ENCODE measurements around the gene NARS2.

NARS2 gene

DNA sequence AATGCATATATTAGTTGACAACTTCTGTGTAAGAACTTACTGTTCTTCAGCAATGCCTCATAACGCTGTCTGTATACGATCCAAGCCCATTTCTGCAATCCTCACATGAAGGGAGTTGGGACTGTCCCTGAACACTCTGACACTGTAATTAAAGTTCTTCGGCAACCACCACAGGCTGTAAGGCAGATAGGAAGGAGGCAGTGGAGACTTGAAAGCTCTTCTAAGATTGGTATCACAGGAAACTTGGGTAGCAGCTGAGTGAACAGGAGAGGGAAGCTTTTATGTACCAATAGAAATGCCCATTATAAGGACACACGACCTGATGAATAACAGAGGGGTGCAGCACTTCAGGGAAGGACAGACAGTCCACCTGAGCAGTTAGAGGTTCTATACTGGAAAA, 145.0 kb downstream of the NARS2 start:
- no peak overlapping the region for H3K9ac ChIP-seq (ENCODE audit: low read depth in 1 of 2, low read length in 2 of 2)
- no peak overlapping the region for H3K27ac ChIP-seq (ENCODE audit: low read depth in 2 of 2, low read length in 2 of 2)
- H3K9me3 ChIP-seq (ENCODE audit: control insufficient read depth in 2 of 2, low read length in 2 of 2), result no peaks in the 10 kb centered on the region
- H3K27me3 ChIP-seq (ENCODE audit: control insufficient read depth in 2 of 2, insufficient read depth in 2 of 2, low read length in 2 of 2), result no peaks in the 10 kb centered on the region
- no peak overlapping the region for H3K4me3 ChIP-seq (ENCODE audit: low read length in 2 of 2)
- no peaks in the 10 kb centered on the region for H3K36me3 ChIP-seq (ENCODE audit: control insufficient read depth in 2 of 2, insufficient read depth in 2 of 2, low read length in 2 of 2)
- H3K4me1 ChIP-seq (ENCODE audit: control insufficient read depth in 2 of 2, insufficient read depth in 2 of 2, low read length in 2 of 2), result peaks cover 10% of the 10 kb centered on the region in 2 donors

GRCh38 chr11:78429209-78429608, 145.5 kb downstream of the NARS2 start:
- Histone ChIP-seq H3K4me3 (ENCODE audit: low read length in 2 of 2) (no peak overlapping the region), H3K4me1 (ENCODE audit: control insufficient read depth in 2 of 2, insufficient read depth in 2 of 2, low read length in 2 of 2) (peaks cover 10% of the 10 kb centered on the region in 2 donors), H3K27ac (ENCODE audit: low read depth in 2 of 2, low read length in 2 of 2) (no peak overlapping the region), H3K9me3 (ENCODE audit: control insufficient read depth in 2 of 2, low read length in 2 of 2) (no peaks in the 10 kb centered on the region), H3K27me3 (ENCODE audit: control insufficient read depth in 2 of 2, insufficient read depth in 2 of 2, low read length in 2 of 2) (no peaks in the 10 kb centered on the region), H3K36me3 (ENCODE audit: control insufficient read depth in 2 of 2, insufficient read depth in 2 of 2, low read length in 2 of 2) (no peaks in the 10 kb centered on the region), H3K9ac (ENCODE audit: low read depth in 1 of 2, low read length in 2 of 2) (no peak overlapping the region)

- Histone ChIP-seq H3K4me1 (ENCODE audit: control insufficient read depth in 2 of 2, insufficient read depth in 2 of 2, low read length in 2 of 2) (peaks cover 10% of the 10 kb centered on the region in 2 donors), H3K36me3 (ENCODE audit: control insufficient read depth in 2 of 2, insufficient read depth in 2 of 2, low read length in 2 of 2) (no peaks in the 10 kb centered on the region), H3K27me3 (ENCODE audit: control insufficient read depth in 2 of 2, insufficient read depth in 2 of 2, low read length in 2 of 2) (no peaks in the 10 kb centered on the region), H3K9ac (ENCODE audit: low read depth in 1 of 2, low read length in 2 of 2) (no peak overlapping the region), H3K27ac (ENCODE audit: low read depth in 2 of 2, low read length in 2 of 2) (no peak overlapping the region), H3K9me3 (ENCODE audit: control insufficient read depth in 2 of 2, low read length in 2 of 2) (no peaks in the 10 kb centered on the region), H3K4me3 (ENCODE audit: low read length in 2 of 2) (no peak overlapping the region)
Observed at GRCh38 chr11:78428773-78429172, 145.9 kb downstream of the NARS2 start.

- H3K36me3 ChIP-seq (ENCODE audit: control insufficient read depth in 2 of 2, insufficient read depth in 2 of 2, low read length in 2 of 2), result no peaks in the 10 kb centered on the region
- no peak overlapping the region for H3K9ac ChIP-seq (ENCODE audit: low read depth in 1 of 2, low read length in 2 of 2)
- H3K4me3 ChIP-seq (ENCODE audit: low read length in 2 of 2), result no peak overlapping the region
- H3K27ac ChIP-seq (ENCODE audit: low read depth in 2 of 2, low read length in 2 of 2), result no peak overlapping the region
- H3K9me3 ChIP-seq (ENCODE audit: control insufficient read depth in 2 of 2, low read length in 2 of 2), result no peaks in the 10 kb centered on the region
- peaks cover 10% of the 10 kb centered on the region in 2 donors for H3K4me1 ChIP-seq (ENCODE audit: control insufficient read depth in 2 of 2, insufficient read depth in 2 of 2, low read length in 2 of 2)
- no peaks in the 10 kb centered on the region for H3K27me3 ChIP-seq (ENCODE audit: control insufficient read depth in 2 of 2, insufficient read depth in 2 of 2, low read length in 2 of 2)
Observed at GRCh38 chr11:78428266-78428636, 146.4 kb downstream of the NARS2 start.

GRCh38 chr11:78427615-78428265, 146.9 kb downstream of the NARS2 start:
- Histone ChIP-seq H3K27ac (ENCODE audit: low read depth in 2 of 2, low read length in 2 of 2) (no peak overlapping the region), H3K9ac (ENCODE audit: low read depth in 1 of 2, low read length in 2 of 2) (no peak overlapping the region), H3K4me1 (ENCODE audit: control insufficient read depth in 2 of 2, insufficient read depth in 2 of 2, low read length in 2 of 2) (peaks cover 10% of the 10 kb centered on the region in 2 donors), H3K36me3 (ENCODE audit: control insufficient read depth in 2 of 2, insufficient read depth in 2 of 2, low read length in 2 of 2) (no peaks in the 10 kb centered on the region), H3K9me3 (ENCODE audit: control insufficient read depth in 2 of 2, low read length in 2 of 2) (no peaks in the 10 kb centered on the region), H3K27me3 (ENCODE audit: control insufficient read depth in 2 of 2, insufficient read depth in 2 of 2, low read length in 2 of 2) (no peaks in the 10 kb centered on the region), H3K4me3 (ENCODE audit: low read length in 2 of 2) (peak overlapping the region in 1 of 2 donors; percentile 8)

DNA sequence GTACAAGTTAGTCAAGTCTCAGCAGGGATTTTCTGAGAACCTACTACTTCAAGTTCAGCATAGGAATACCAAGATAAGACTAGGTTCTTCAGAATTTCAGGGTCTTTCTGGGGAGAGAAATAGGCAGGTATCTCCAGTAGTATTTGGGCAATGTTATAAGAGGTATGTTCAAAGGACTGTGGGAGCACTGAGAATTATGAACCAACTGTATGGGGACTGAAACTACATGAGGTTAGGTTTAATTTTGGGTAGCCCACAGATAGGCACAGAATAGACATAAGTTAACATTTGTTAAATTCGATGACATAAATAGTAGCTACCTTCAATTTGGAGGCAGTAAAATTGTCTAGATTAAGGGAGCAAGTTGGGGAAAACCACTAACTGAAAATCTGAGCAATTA, 147.8 kb downstream of the NARS2 start:
- Histone ChIP-seq H3K4me3 (ENCODE audit: low read length in 2 of 2) (no peak overlapping the region), H3K4me1 (ENCODE audit: control insufficient read depth in 2 of 2, insufficient read depth in 2 of 2, low read length in 2 of 2) (peaks cover 10% of the 10 kb centered on the region in 2 donors), H3K27ac (ENCODE audit: low read depth in 2 of 2, low read length in 2 of 2) (no peak overlapping the region), H3K27me3 (ENCODE audit: control insufficient read depth in 2 of 2, insufficient read depth in 2 of 2, low read length in 2 of 2) (no peaks in the 10 kb centered on the region), H3K9me3 (ENCODE audit: control insufficient read depth in 2 of 2, low read length in 2 of 2) (no peaks in the 10 kb centered on the region), H3K36me3 (ENCODE audit: control insufficient read depth in 2 of 2, insufficient read depth in 2 of 2, low read length in 2 of 2) (no peaks in the 10 kb centered on the region), H3K9ac (ENCODE audit: low read depth in 1 of 2, low read length in 2 of 2) (no peak overlapping the region)

DNA sequence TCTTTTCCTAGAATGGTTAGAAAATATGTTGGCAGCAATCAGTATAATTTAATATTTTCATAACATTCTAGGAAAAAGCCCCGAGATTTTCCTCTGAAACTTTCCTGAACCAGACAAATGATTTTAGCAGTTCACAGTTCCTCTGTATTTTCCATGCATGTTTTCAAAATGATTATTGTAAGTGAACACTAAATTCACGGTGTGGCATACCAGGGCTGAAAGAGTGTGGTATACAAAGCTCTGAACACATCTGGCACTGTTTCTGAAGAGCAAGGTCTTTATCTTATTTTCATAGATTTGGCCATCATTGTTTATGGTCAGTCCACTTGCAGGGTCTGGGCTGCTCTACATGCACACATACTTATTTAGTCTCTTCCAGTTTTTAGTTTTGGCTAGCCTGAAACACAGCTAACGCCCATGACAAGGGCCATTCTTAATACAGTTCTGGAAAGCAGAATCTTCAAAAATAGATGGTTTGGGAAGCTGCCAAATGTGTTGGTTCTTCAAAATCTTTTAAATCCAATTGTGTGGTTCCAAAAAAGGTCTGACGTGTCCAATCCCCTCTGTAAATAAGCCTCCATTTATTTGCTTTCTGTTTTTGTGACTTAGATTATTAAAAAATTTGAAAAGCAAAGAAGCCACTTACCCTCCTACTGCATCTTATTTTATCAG, 149.1 kb downstream of the NARS2 start:
- H3K36me3 ChIP-seq (ENCODE audit: control insufficient read depth in 2 of 2, insufficient read depth in 2 of 2, low read length in 2 of 2), result no peaks in the 10 kb centered on the region
- H3K4me1 ChIP-seq (ENCODE audit: control insufficient read depth in 2 of 2, insufficient read depth in 2 of 2, low read length in 2 of 2), result peaks cover 11 to 13% of the 10 kb centered on the region in 2 donors
- no peak overlapping the region for H3K9ac ChIP-seq (ENCODE audit: low read depth in 1 of 2, low read length in 2 of 2)
- no peaks in the 10 kb centered on the region for H3K9me3 ChIP-seq (ENCODE audit: control insufficient read depth in 2 of 2, low read length in 2 of 2)
- no peaks in the 10 kb centered on the region for H3K27me3 ChIP-seq (ENCODE audit: control insufficient read depth in 2 of 2, insufficient read depth in 2 of 2, low read length in 2 of 2)
- H3K27ac ChIP-seq (ENCODE audit: low read depth in 2 of 2, low read length in 2 of 2), result peak overlapping the region in 1 of 2 donors; percentile 41
- no peak overlapping the region for H3K4me3 ChIP-seq (ENCODE audit: low read length in 2 of 2)

GRCh38 chr11:78424334-78425270, 150.1 kb downstream of the NARS2 start:
- Histone ChIP-seq H3K4me3 (ENCODE audit: low read length in 2 of 2) (no peak overlapping the region), H3K9ac (ENCODE audit: low read depth in 1 of 2, low read length in 2 of 2) (no peak overlapping the region), H3K27me3 (ENCODE audit: control insufficient read depth in 2 of 2, insufficient read depth in 2 of 2, low read length in 2 of 2) (no peaks in the 10 kb centered on the region), H3K4me1 (ENCODE audit: control insufficient read depth in 2 of 2, insufficient read depth in 2 of 2, low read length in 2 of 2) (peaks cover 10 to 14% of the 10 kb centered on the region in 2 donors), H3K27ac (ENCODE audit: low read depth in 2 of 2, low read length in 2 of 2) (peak overlapping the region; percentile 3 to 41), H3K9me3 (ENCODE audit: control insufficient read depth in 2 of 2, low read length in 2 of 2) (no peaks in the 10 kb centered on the region), H3K36me3 (ENCODE audit: control insufficient read depth in 2 of 2, insufficient read depth in 2 of 2, low read length in 2 of 2) (no peaks in the 10 kb centered on the region)

GRCh38 chr11:78423241-78423640, 151.4 kb downstream of the NARS2 start:
- H3K9me3 ChIP-seq (ENCODE audit: control insufficient read depth in 2 of 2, low read length in 2 of 2), result no peaks in the 10 kb centered on the region
- H3K27ac ChIP-seq (ENCODE audit: low read depth in 2 of 2, low read length in 2 of 2), result no peak overlapping the region
- peaks cover 14 to 17% of the 10 kb centered on the region in 2 donors for H3K4me1 ChIP-seq (ENCODE audit: control insufficient read depth in 2 of 2, insufficient read depth in 2 of 2, low read length in 2 of 2)

DNA sequence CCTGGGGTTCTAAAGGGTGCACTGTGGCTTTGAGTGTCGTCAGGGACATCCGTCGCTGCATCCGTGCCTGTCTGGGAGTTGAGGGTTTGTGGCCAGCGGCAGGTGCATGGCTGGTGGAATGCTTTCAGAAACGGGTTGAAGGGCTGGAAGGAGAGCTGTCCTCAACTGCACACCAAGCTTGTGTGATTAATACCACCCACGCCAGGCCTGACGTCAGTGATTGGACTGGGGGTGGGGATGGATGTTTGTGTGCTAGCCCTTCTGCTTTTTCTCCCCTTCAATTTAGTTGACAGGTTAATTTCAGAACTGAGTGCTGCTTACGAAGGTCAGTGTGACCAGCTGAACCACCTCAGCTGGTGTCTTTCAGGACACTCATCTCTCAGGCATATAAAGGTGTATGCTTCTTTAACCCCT, 153.9 kb downstream of the NARS2 start:
- H3K36me3 ChIP-seq (ENCODE audit: control insufficient read depth in 2 of 2, insufficient read depth in 2 of 2, low read length in 2 of 2), result no peaks in the 10 kb centered on the region
- peaks cover 20 to 23% of the 10 kb centered on the region in 2 donors for H3K4me1 ChIP-seq (ENCODE audit: control insufficient read depth in 2 of 2, insufficient read depth in 2 of 2, low read length in 2 of 2)
- no peak overlapping the region for H3K27ac ChIP-seq (ENCODE audit: low read depth in 2 of 2, low read length in 2 of 2)
- H3K9me3 ChIP-seq (ENCODE audit: control insufficient read depth in 2 of 2, low read length in 2 of 2), result no peaks in the 10 kb centered on the region
- no peaks in the 10 kb centered on the region for H3K27me3 ChIP-seq (ENCODE audit: control insufficient read depth in 2 of 2, insufficient read depth in 2 of 2, low read length in 2 of 2)
- no peak overlapping the region for H3K4me3 ChIP-seq (ENCODE audit: low read length in 2 of 2)
- H3K9ac ChIP-seq (ENCODE audit: low read depth in 1 of 2, low read length in 2 of 2), result no peak overlapping the region

More at GRCh38 chr11:78423241-78423640, 151.4 kb downstream of the NARS2 start:
- no peak overlapping the region for H3K9ac ChIP-seq (ENCODE audit: low read depth in 1 of 2, low read length in 2 of 2)
- H3K27me3 ChIP-seq (ENCODE audit: control insufficient read depth in 2 of 2, insufficient read depth in 2 of 2, low read length in 2 of 2), result no peaks in the 10 kb centered on the region
- H3K36me3 ChIP-seq (ENCODE audit: control insufficient read depth in 2 of 2, insufficient read depth in 2 of 2, low read length in 2 of 2), result no peaks in the 10 kb centered on the region
- no peak overlapping the region for H3K4me3 ChIP-seq (ENCODE audit: low read length in 2 of 2)
